IMR-90 (cell line): ENCODE measurements around the gene ACSL1. TPM values are rescaled to one million over a fixed set of nuclear protein-coding genes. Genes with fewer than 3 reads are reported as not detected.

Experiments
- ATAC-seq: fragments of 200-7000 bp; cut with Tn5 transposase; 2 replicates; pipeline ENCODE4 v1.9.1; 2020; ENCODE audit warnings: low read depth, mild to moderate bottlenecking, moderate library complexity
- BruUV-seq: library from RNA; stranded (reverse); fragments of 400-500 nt; replicated peaks from 2 replicates; lab custom pipeline; 2021; lab: Mats Ljungman, UMichigan
- CTCF ChIA-PET: fragments of 300-600 bp; formaldehyde crosslinking; extraction: SDS; loops from one replicate; lab custom pipeline; 2021; ENCODE audit warnings: antibody characterized with exemption; lab: Yijun Ruan, JAX
- POLR2A ChIA-PET: fragments of 300-600 bp; sonication (Branson Sonifier 250); formaldehyde crosslinking; loops from one replicate; lab custom pipeline; 2022; ENCODE audit warnings: antibody characterized with exemption; ENCODE audit not compliant: unreplicated experiment; lab: Charles Lee
- DNase-seq: peaks from one replicate; pipeline ENCODE4 v3.0.0; 2013
- H2AFZ ChIP-seq: replicated peaks from 2 replicates; pipeline ENCODE3; 2013; ENCODE audit warnings: low read length, mild to moderate bottlenecking; ENCODE audit not compliant: poor library complexity
- H2AK5ac ChIP-seq: 2 replicates; pipeline ENCODE4 v1.6.1; 2013; ENCODE audit warnings: low read depth, low read length, inconsistent platforms
- H2AK9ac ChIP-seq: replicated peaks from 2 replicates; pipeline ENCODE3; 2013; ENCODE audit warnings: mild to moderate bottlenecking, low read depth, low read length, moderate library complexity; ENCODE audit not compliant: poor library complexity
- H2BK120ac ChIP-seq: 2 replicates; pipeline ENCODE4 v1.6.1; 2013; ENCODE audit warnings: low read depth, low read length, inconsistent platforms
- H2BK15ac ChIP-seq: 3 replicates; pipeline ENCODE4 v1.6.1; 2013; ENCODE audit warnings: low read depth, low read length, inconsistent platforms
- H2BK20ac ChIP-seq: 2 replicates; pipeline ENCODE4 v1.6.1; 2013; ENCODE audit warnings: low read depth, mild to moderate bottlenecking, inconsistent platforms, low read length, moderate library complexity
- H2BK5ac ChIP-seq: 2 replicates; pipeline ENCODE4 v1.6.1; 2013; ENCODE audit warnings: mild to moderate bottlenecking, low read depth, low read length, inconsistent platforms; ENCODE audit not compliant: poor library complexity, severe bottlenecking
- H3K14ac ChIP-seq: replicated peaks from 2 replicates; pipeline ENCODE4 v1.6.1; 2013; ENCODE audit warnings: low read depth, low read length, inconsistent platforms
- H3K18ac ChIP-seq: 2 replicates; pipeline ENCODE4 v1.6.1; 2013; ENCODE audit warnings: low read depth, low read length, control low read depth
- H3K23ac ChIP-seq: 2 replicates; pipeline ENCODE4 v1.6.1; 2013; ENCODE audit warnings: low read depth, low read length, inconsistent platforms
- H3K27ac ChIP-seq: 2 replicates; pipeline ENCODE4 v1.5.1; 2013; ENCODE audit warnings: mild to moderate bottlenecking, control low read depth, low read length; ENCODE audit not compliant: insufficient read depth
- H3K27me3 ChIP-seq: 2 replicates; pipeline ENCODE4 v1.6.1; 2013; ENCODE audit warnings: low read length; ENCODE audit not compliant: control insufficient read depth, insufficient read depth
- H3K36me3 ChIP-seq: 2 replicates; pipeline ENCODE4 v1.6.1; 2013; ENCODE audit warnings: low read length, mixed read lengths; ENCODE audit not compliant: control insufficient read depth, insufficient read depth
- H3K4ac ChIP-seq: 2 replicates; pipeline ENCODE4 v1.6.1; 2013; ENCODE audit warnings: low read depth, low read length, inconsistent platforms
- H3K4me1 ChIP-seq: 2 replicates; pipeline ENCODE4 v1.6.1; 2013; ENCODE audit warnings: low read length, mixed read lengths; ENCODE audit not compliant: control insufficient read depth, insufficient read depth
- H3K4me2 ChIP-seq: 2 replicates; pipeline ENCODE4 v1.6.1; 2013; ENCODE audit warnings: low read depth, mild to moderate bottlenecking, control low read depth, low read length, moderate library complexity
- H3K4me3 ChIP-seq: 2 replicates; pipeline ENCODE4 v1.5.1; 2013; ENCODE audit warnings: low read depth, mild to moderate bottlenecking, control low read depth, low read length, moderate library complexity; ENCODE audit not compliant: insufficient read depth
- H3K56ac ChIP-seq: 2 replicates; pipeline ENCODE4 v1.6.1; 2013; ENCODE audit warnings: low read length, inconsistent platforms; ENCODE audit not compliant: insufficient read depth; ENCODE audit errors: extremely low read depth
- H3K79me1 ChIP-seq, 2 experiments: 2 replicates each; pipeline ENCODE4 v1.6.1; 2013; ENCODE audit warnings: low read length in 2 of 2, inconsistent platforms in 1 of 2, low read depth in 1 of 2
- H3K9ac ChIP-seq: 2 replicates; pipeline ENCODE4 v1.6.1; 2013; ENCODE audit warnings: low read depth, low read length, control low read depth
- H3K9me1 ChIP-seq: 2 replicates; pipeline ENCODE4 v1.6.1; 2013; ENCODE audit warnings: low read length, inconsistent platforms; ENCODE audit not compliant: insufficient read depth
- H3K9me3 ChIP-seq: 2 replicates; pipeline ENCODE4 v1.6.1; 2013; ENCODE audit warnings: low read length; ENCODE audit not compliant: control insufficient read depth, insufficient read depth
- H4K20me1 ChIP-seq: 2 replicates; pipeline ENCODE4 v1.6.1; 2013; ENCODE audit warnings: low read length, inconsistent platforms; ENCODE audit not compliant: insufficient read depth
- H4K5ac ChIP-seq: 2 replicates; pipeline ENCODE4 v1.6.1; 2013; ENCODE audit warnings: mild to moderate bottlenecking, low read depth, low read length, control low read depth
- H4K8ac ChIP-seq, 2 experiments: 2 replicates each; pipeline ENCODE4 v1.6.1; 2013; ENCODE audit warnings: low read depth in 2 of 2, low read length in 2 of 2, control low read depth in 1 of 2, inconsistent platforms in 1 of 2
- H4K91ac ChIP-seq: 2 replicates; pipeline ENCODE4 v1.6.1; 2013; ENCODE audit warnings: low read depth, low read length, inconsistent platforms; ENCODE audit not compliant: insufficient read depth
- BHLHE40 ChIP-seq: fragments of 150-350 bp; IDR thresholded peaks from 2 replicates; pipeline ENCODE4 v1.6.1; 2016; ENCODE audit warnings: mild to moderate bottlenecking, low read depth, low read length
- CEBPB ChIP-seq: IDR thresholded peaks from 2 replicates; pipeline ENCODE4 v1.6.1; 2012; ENCODE audit warnings: low read depth, low read length, improper control_type of control experiment
- CTCF ChIP-seq: conservative IDR thresholded peaks from 2 replicates; pipeline ENCODE4 v1.5.1; 2012; ENCODE audit warnings: mild to moderate bottlenecking, low read depth, low read length, improper control_type of control experiment
- FOS ChIP-seq: fragments of 150-350 bp; IDR thresholded peaks from 2 replicates; pipeline ENCODE4 v1.6.1; 2016; ENCODE audit warnings: low read depth, low read length
- MAFK ChIP-seq: IDR thresholded peaks from 2 replicates; pipeline ENCODE4 v1.6.1; 2012; ENCODE audit warnings: low read depth, low read length, improper control_type of control experiment
- MXI1 ChIP-seq: IDR thresholded peaks from 2 replicates; pipeline ENCODE4 v1.6.1; 2012; ENCODE audit warnings: low read depth, mild to moderate bottlenecking, low read length, moderate library complexity, borderline replicate concordance
- NFE2L2 ChIP-seq: fragments of 150-350 bp; IDR thresholded peaks from 2 replicates; pipeline ENCODE4 v1.6.1; 2016; ENCODE audit warnings: low read depth, mild to moderate bottlenecking, low read length
- POLR2A ChIP-seq: IDR thresholded peaks from 2 replicates; pipeline ENCODE4 v1.6.1; 2012; ENCODE audit warnings: mild to moderate bottlenecking, low read depth, low read length
- RCOR1 ChIP-seq: IDR thresholded peaks from 2 replicates; pipeline ENCODE4 v1.6.1; 2012; ENCODE audit warnings: mild to moderate bottlenecking, low read length, improper control_type of control experiment; ENCODE audit not compliant: insufficient replicate concordance
- SMC3 ChIP-seq: fragments of 150-350 bp; IDR thresholded peaks from 2 replicates; pipeline ENCODE4 v1.6.1; 2016; ENCODE audit warnings: low read depth, mild to moderate bottlenecking, antibody characterized with exemption, low read length, moderate library complexity
- USF2 ChIP-seq: fragments of 150-350 bp; IDR thresholded peaks from 2 replicates; pipeline ENCODE4 v1.6.1; 2017; ENCODE audit warnings: mild to moderate bottlenecking, antibody characterized with exemption, low read length, low read depth
- WGBS, 2 experiments: methylation state at CpG; one replicate each; pipeline versions ENCODE4 v1.1.5 to v1.1.7; 2013; ENCODE audit warnings: missing lambda C conversion rate in 2 of 2; ENCODE audit not compliant: insufficient read length in 1 of 2; ENCODE audit errors: extremely low coverage in 2 of 2; 5-methylcytosine and 5-hydroxymethylcytosine counted together
- dilution Hi-C: fragments of 300-500 bp; cut with HindIII; formaldehyde crosslinking; loops from one replicate; pipeline ENCODE4 v1.14.3; 2018; ENCODE audit warnings: low sequenced_read_pairs; ENCODE audit not compliant: unreplicated experiment
- in situ Hi-C: fragments of 300-500 bp; cut with MboI; formaldehyde crosslinking; loops from 3 replicates; pipeline ENCODE4 v1.14.3; 2019; ENCODE audit warnings: low sequenced_read_pairs, inconsistent platforms, mixed read lengths
- intact Hi-C: fragments of 100-400 bp; cut with micrococcal nuclease; formaldehyde crosslinking; loops from 2 replicates; pipeline ENCODE4 v1.10.0; 2022
- polyA plus RNA-seq, 3 experiments: library from polyadenylated mRNA; depleted of rRNA; stranded (reverse); fragments of >200 nt; gene quantifications; 2 replicates each; pipeline ENCODE4 v1.2.3, GENCODE V29; 2012; ENCODE audit warnings: low replicate concordance in 1 of 3
- total RNA-seq: library from RNA; depleted of rRNA; stranded (reverse); fragments of >200 nt; gene quantifications from 2 replicates; pipeline ENCODE4 v1.2.3, GENCODE V29; 2012

The ACSL1 gene
- total and polyA plus RNA-seq, 2 of the 4 experiments (the other 2 are of a cell fraction), result 14.4 to 26.0 TPM

GRCh38 chr4:184774152-184774551 is 51.6 kb downstream of the ACSL1 start:
- Histone ChIP-seq H3K27me3 (no peaks in the 10 kb centered on the region), H2AK9ac (no peak overlapping the region), H2BK15ac (no peak overlapping the region), H2BK5ac (no peak overlapping the region), H2BK120ac (no peak overlapping the region), H3K14ac (no peak overlapping the region), H2BK20ac (no peak overlapping the region), H3K23ac (no peak overlapping the region), H3K79me1 (no peaks in the 10 kb centered on the region), H3K9ac (no peak overlapping the region), H3K4me3 (no peak overlapping the region), H4K5ac (no peak overlapping the region), H4K91ac (no peak overlapping the region), H3K4ac (no peak overlapping the region), H2AFZ (no peak overlapping the region), H2AK5ac (no peak overlapping the region), H4K20me1 (no peaks in the 10 kb centered on the region), H4K8ac (no peak overlapping the region), H3K56ac (no peak overlapping the region), H3K9me1 (no peaks in the 10 kb centered on the region), H3K27ac (no peak overlapping the region), H3K4me2 (no peak overlapping the region), H3K4me1 (no peaks in the 10 kb centered on the region), H3K36me3 (peaks cover 5% of the 10 kb centered on the region; the same call in 1 of the 2 replicates), H3K9me3 (no peaks in the 10 kb centered on the region), H3K18ac (no peak overlapping the region)
- ChIA-PET POLR2A (no interaction called here), CTCF (no interaction called here)
- TF ChIP-seq BHLHE40 (no peak), USF2 (no peak), FOS (no peak), MXI1 (no peak), MAFK (no peak), CTCF (no peak), NFE2L2 (no peak), CEBPB (no peak), RCOR1 (no peak), SMC3 (no peak), POLR2A (no peak)
- dilution Hi-C loops (no loop called here), intact Hi-C loops (no loop called here), in situ Hi-C loops (no loop called here)
- ATAC-seq, result no peak
- no peak for DNase-seq
- no CpG with 5 or more reads among the region's 7 CpGs for WGBS, 2 experiments
- BruUV-seq, result no TSS peak
